Measurements from ENCODE around the gene FRY.

FRY gene

DNA sequence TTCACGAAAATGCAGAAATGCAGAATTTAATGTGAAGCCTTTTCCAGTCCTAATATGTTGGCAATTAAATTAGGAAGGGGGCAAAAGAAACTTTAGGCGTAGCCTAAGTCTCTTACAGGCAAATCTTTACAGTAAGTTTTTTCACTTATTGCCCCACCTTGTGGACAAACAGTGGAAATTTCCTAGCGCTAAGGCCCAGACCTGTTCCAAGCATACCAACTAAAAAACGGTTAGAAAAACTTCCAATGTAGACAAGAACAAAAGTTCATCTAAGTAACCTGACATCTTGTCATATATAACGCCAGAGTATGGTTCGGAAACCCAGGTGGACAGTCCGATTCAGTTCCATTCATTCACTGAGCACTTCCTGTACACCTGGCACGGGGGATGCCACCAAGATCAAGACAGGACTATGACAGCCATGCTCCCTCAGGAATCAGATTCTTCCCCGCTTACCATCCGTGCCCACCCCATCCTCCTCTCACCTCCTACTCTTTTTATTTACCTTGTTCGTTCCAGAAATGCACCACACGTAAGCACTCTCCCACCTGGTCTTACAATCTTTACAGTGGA lies 278.6 kb downstream of the FRY start:
- no peak for DNase-seq (ENCODE audit: low read depth)

DNA sequence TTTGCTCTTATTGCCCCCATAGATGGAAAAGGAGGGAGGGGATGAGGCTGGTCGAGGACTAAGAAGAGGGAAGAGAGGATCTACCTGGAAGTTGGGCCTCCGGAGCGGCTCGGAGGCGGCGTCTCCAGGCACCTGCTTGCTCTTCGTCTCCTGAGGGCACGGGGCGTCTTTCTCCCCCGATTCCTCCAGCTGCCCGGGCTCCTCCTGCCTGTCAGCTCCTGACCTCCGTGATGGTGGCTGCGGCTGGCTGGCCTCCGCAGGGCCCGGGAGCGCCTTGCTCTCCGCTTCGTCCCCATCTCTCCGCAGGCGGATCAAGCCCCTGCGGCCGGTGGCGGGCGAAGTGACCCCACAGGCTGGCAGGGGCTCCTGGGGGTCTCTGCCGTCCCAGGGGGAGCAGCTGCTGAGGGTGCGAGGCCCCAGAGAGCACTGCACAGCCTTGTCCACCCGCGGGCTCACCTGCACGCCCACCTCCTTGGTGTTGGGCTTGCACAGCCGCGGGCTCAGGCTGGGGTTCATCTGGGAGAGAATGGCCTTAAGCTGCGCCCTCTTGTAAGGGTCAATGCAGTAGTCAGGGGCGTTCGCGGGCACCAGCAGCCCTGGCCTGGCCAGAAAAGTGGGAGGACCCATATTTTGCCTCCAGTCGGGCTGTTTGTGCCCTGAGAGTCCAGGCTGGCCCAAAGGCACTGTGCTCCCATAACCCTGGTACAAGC lies 279.8 kb downstream of the FRY start:
- no peak for DNase-seq (ENCODE audit: low read depth)

- peak; percentile 28 for DNase-seq (ENCODE audit: low read depth)
Measured at GRCh38 chr13:32314271-32315237, 283.0 kb downstream of the FRY start.

DNA sequence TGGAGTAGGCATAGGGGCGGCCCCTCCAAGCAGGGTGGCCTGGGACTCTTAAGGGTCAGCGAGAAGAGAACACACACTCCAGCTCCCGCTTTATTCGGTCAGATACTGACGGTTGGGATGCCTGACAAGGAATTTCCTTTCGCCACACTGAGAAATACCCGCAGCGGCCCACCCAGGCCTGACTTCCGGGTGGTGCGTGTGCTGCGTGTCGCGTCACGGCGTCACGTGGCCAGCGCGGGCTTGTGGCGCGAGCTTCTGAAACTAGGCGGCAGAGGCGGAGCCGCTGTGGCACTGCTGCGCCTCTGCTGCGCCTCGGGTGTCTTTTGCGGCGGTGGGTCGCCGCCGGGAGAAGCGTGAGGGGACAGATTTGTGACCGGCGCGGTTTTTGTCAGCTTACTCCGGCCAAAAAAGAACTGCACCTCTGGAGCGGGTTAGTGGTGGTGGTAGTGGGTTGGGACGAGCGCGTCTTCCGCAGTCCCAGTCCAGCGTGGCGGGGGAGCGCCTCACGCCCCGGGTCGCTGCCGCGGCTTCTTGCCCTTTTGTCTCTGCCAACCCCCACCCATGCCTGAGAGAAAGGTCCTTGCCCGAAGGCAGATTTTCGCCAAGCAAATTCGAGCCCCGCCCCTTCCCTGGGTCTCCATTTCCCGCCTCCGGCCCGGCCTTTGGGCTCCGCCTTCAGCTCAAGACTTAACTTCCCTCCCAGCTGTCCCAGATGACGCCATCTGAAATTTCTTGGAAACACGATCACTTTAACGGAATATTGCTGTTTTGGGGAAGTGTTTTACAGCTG lies 283.9 kb downstream of the FRY start, which contains the start of the genes BRCA2 and ZAR1L:
Gene BRCA2, plus strand, starts transcription at position 271 of the 790 bp plus-strand sequence. CDS start 953 bp downstream, outside the sequence.
Gene ZAR1L, minus strand, starts transcription at position 126 of the 790 bp plus-strand sequence. CDS start 3,438 bp downstream, outside the sequence.
- DNase-seq (ENCODE audit: low read depth): peak; percentile 84

- DNase-seq (ENCODE audit: low read depth): no peak
Measured at GRCh38 chr13:32316028-32316339, 284.4 kb downstream of the FRY start.

DNA sequence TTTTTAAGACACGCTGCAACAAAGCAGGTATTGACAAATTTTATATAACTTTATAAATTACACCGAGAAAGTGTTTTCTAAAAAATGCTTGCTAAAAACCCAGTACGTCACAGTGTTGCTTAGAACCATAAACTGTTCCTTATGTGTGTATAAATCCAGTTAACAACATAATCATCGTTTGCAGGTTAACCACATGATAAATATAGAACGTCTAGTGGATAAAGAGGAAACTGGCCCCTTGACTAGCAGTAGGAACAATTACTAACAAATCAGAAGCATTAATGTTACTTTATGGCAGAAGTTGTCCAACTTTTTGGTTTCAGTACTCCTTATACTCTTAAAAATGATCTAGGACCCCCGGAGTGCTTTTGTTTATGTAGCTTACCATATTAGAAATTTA lies 284.9 kb downstream of the FRY start:
- DNase-seq (ENCODE audit: low read depth): no peak

GRCh38 chr13:32317716-32318465 lies 286.3 kb downstream of the FRY start:
- DNase-seq (ENCODE audit: low read depth): no peak

DNA sequence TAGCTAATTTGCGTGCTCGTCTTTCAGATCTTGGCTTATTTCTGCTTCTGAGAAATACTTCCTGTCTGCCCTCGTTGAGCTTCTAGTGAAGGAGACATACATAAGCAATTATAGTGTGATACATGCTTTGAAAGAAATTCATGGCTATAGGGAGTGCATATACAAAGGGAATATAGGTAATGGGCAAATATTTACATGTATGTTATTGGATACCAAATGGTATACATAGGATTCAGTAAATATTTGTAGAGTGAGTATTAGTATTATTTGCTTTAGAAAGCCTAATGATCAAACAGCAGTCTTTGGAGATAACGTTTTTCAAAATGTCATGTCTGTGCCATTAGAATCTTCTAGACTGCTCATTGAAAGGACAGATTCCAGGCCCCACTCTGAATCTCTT lies 289.0 kb downstream of the FRY start:
- DNase-seq (ENCODE audit: low read depth): no peak

GRCh38 chr13:32323912-32324311 lies 292.3 kb downstream of the FRY start:
- DNase-seq (ENCODE audit: low read depth): no peak

DNA sequence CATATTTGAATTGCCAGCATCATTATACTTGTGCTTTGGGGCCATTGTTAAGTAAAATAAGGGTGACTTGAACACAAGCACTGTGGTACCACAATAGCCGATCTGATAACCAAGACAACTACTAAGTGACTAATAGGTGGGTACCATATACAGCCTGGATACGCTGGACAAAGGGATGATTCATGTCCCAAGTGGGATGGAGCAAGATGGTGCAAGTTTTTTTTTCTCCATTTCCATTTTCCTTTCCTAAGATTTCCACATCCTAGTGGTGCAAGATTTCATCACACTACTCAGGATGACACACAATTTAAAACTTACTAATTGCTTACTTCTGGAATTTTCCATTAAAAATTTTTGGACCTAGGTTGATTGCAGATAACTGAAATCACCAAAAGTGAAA lies 298.9 kb downstream of the FRY start:
- DNase-seq (ENCODE audit: low read depth): no peak

GRCh38 chr13:32334671-32335070 lies 303.1 kb downstream of the FRY start:
- no peak for DNase-seq (ENCODE audit: low read depth)

DNA sequence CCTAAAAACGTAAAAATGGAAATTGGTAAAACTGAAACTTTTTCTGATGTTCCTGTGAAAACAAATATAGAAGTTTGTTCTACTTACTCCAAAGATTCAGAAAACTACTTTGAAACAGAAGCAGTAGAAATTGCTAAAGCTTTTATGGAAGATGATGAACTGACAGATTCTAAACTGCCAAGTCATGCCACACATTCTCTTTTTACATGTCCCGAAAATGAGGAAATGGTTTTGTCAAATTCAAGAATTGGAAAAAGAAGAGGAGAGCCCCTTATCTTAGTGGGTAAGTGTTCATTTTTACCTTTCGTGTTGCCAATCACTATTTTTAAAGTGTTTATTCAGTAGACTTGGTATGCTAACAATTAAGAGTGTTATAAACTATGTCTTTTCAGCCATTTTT lies 309.3 kb downstream of the FRY start:
- DNase-seq (ENCODE audit: low read depth): no peak

DNA sequence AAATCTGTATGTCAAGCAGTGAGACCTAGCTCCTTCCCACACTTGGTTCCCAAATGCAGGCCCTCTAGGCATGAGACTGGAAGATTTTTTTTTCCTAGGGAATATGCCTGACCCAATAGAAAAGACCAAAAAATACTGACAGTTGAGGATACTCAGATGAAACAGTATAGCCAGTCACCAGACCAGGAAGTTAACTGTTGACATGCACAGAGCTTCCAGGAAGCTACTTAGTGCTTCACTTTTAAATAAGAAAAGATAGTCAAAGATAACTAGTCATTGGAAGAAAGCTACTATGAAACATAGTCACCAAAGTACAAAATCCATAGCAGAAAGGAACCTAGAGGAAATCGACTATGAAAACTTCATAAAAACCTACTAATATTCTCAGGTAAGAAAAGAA lies 316.1 kb downstream of the FRY start:
- DNase-seq (ENCODE audit: low read depth): no peak
